Vagina (tissue), 2 donors: ENCODE data around the gene DAB1. TPM values are rescaled to one million over a fixed set of nuclear protein-coding genes. Genes with fewer than 3 reads are reported as not detected.

ENCODE experiments used
- DNase-seq, 2 donors: peaks; one replicate each; pipeline ENCODE4 v3.0.0-alpha.2; 2017; ENCODE audit errors: extremely low spot score in 2 of 2
- H3K27ac ChIP-seq: fragments of 200-600 bp; sonication (generic); one replicate; pipeline ENCODE4 v1.5.1; 2019
- H3K27me3 ChIP-seq: fragments of 200-600 bp; sonication (generic); one replicate; pipeline ENCODE4 v1.5.1; 2019
- H3K36me3 ChIP-seq, 2 donors: fragments of 200-600 bp; sonication (generic); one replicate each; pipeline ENCODE4 v1.5.1; 2017 to 2019
- H3K4me1 ChIP-seq: fragments of 200-600 bp; sonication (generic); one replicate; pipeline ENCODE4 v1.5.1; 2019
- H3K4me3 ChIP-seq, 2 donors: fragments of 200-600 bp; sonication (generic); 1 replicate in 1 of 2; 2 replicates in 1 of 2; pipeline ENCODE4 v1.5.1; 2016 to 2019
- H3K9me3 ChIP-seq: fragments of 200-600 bp; sonication (generic); one replicate; pipeline ENCODE4 v1.5.1; 2019
- CTCF ChIP-seq, 3 experiments: fragments of 450-650 bp in 2 of 3; fragments of 200-600 bp in 1 of 3; sonication (generic) in 1 of 3; IDR thresholded peaks; one replicate each; pipeline ENCODE4 v1.5.1; 2017 to 2019; ENCODE audit warnings: antibody characterized with exemption in 3 of 3, mild to moderate bottlenecking in 2 of 3, moderate library complexity in 2 of 3
- POLR2A ChIP-seq, 2 donors: fragments of 450-650 bp; IDR thresholded peaks; one replicate each; pipeline ENCODE4 v1.6.1; 2017; ENCODE audit warnings: antibody characterized with exemption in 2 of 2, mild to moderate bottlenecking in 2 of 2, moderate library complexity in 2 of 2
- POLR2AphosphoS5 ChIP-seq, 2 donors: sonication (generic); formaldehyde crosslinking; IDR thresholded peaks; one replicate each; pipeline ENCODE4 v1.9.0; 2017; ENCODE audit warnings: antibody characterized with exemption in 2 of 2, mild to moderate bottlenecking in 2 of 2, low read depth in 1 of 2; ENCODE audit not compliant: insufficient read depth in 1 of 2
- intact Hi-C: fragments of 100-400 bp; cut with DNase I; formaldehyde crosslinking; loops from one replicate; pipeline ENCODE4 v1.15.1; 2023
- total RNA-seq: library from RNA; depleted of rRNA; stranded (reverse); fragments of >200 nt; gene quantifications from one replicate; pipeline ENCODE4 v1.2.3, GENCODE V29; 2016

Gene DAB1
- total RNA-seq, 1 donor from 2014 or later: 0.25 TPM

- Histone ChIP-seq H3K4me1 (peaks cover under 1% of the 10 kb centered on the region), H3K9me3 (no peaks in the 10 kb centered on the region), H3K36me3 (no peaks in the 10 kb centered on the region), H3K27me3 (no peaks in the 10 kb centered on the region), H3K4me3 (no peak overlapping the region), H3K27ac (no peak overlapping the region)
- intact Hi-C loops: no loop called here
- TF ChIP-seq POLR2AphosphoS5 (IDR thresholded peaks at IDR 0.05; ENCODE audit: insufficient read depth in 1 of 2, low read depth in 1 of 2) (no peak), CTCF (IDR thresholded peaks at IDR 0.05) (no peak), POLR2A (IDR thresholded peaks at IDR 0.05) (no peak)
- DNase-seq: no peak
Observed at GRCh38 chr1:57124170-57124569, 299.7 kb downstream of the DAB1 start.

- H3K36me3 ChIP-seq: no peaks in the 10 kb centered on the region
- TF ChIP-seq CTCF (IDR thresholded peaks at IDR 0.05) (no peak), POLR2AphosphoS5 (IDR thresholded peaks at IDR 0.05; ENCODE audit: insufficient read depth in 1 of 2, low read depth in 1 of 2) (no peak), POLR2A (IDR thresholded peaks at IDR 0.05) (no peak)
- no peaks in the 10 kb centered on the region for H3K9me3 ChIP-seq
- intact Hi-C loops: no loop called here
- no peaks in the 10 kb centered on the region for H3K27me3 ChIP-seq
- no peak overlapping the region for H3K4me3 ChIP-seq
- peaks cover 4% of the 10 kb centered on the region for H3K4me1 ChIP-seq
- H3K27ac ChIP-seq: no peak overlapping the region
- no peak for DNase-seq
Observed at GRCh38 chr1:57122031-57122430, 301.8 kb downstream of the DAB1 start.

DNA sequence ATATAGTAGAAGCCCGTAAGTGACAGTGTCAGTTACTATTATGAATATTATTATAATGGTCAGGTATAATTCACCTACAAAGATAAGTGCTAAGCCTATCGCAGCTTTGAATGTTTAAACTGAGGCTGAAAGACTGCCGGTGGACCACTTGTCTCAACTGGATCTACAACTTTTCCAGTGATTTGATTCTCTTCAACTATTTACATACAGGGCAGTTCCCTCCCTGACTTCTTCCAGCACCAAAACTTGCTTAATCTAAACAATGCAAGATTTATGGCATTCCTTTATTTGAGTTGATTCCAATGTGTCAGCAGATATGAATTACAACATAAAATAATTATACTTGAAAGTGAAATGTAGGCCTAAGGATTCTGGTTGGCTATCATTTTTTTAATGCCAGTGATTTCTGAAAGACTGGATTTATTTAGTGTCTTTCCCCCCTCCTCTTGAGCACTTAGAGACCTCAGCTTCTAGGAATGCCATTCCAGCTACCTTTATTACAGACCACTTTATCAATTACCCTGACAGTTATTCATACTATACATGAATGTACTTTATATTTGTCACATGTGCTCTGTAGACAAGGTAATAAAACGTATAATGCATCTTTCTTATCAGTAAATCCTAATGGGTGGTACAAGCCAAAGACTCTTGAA lies 304.8 kb downstream of the DAB1 start:
- DNase-seq: no peak
- intact Hi-C loops: no loop called here
- Histone ChIP-seq H3K27ac (no peak overlapping the region), H3K4me3 (no peak overlapping the region), H3K27me3 (no peaks in the 10 kb centered on the region), H3K36me3 (no peaks in the 10 kb centered on the region), H3K9me3 (no peaks in the 10 kb centered on the region), H3K4me1 (peaks cover 4% of the 10 kb centered on the region)
- TF ChIP-seq CTCF (IDR thresholded peaks at IDR 0.05): no peak
- TF ChIP-seq POLR2A (IDR thresholded peaks at IDR 0.05): no peak
- TF ChIP-seq POLR2AphosphoS5 (IDR thresholded peaks at IDR 0.05; ENCODE audit: insufficient read depth in 1 of 2, low read depth in 1 of 2): no peak

DNA sequence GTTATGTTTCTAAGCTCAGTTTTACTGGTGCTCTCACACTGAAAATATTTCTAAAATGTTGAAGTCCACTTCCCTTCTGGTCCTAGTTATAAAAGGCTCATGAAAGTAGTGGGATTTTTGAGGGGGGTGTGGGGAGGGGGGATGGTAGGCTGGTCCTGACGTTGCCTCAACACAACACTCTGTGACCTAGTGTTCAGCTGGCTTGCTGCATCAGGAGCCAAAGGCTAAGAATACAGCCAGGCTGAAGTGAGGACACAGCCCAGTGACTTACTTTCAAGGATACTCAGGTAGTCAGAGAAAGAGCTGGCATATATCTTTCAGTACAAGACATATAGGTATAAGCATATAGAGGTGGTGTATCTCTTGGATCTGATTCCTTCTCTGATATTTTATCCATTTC lies 306.1 kb downstream of the DAB1 start:
- no peak for DNase-seq
- Histone ChIP-seq H3K27me3 (no peaks in the 10 kb centered on the region), H3K4me3 (no peak overlapping the region), H3K27ac (no peak overlapping the region), H3K9me3 (no peaks in the 10 kb centered on the region), H3K4me1 (peaks cover 4% of the 10 kb centered on the region), H3K36me3 (no peaks in the 10 kb centered on the region)
- intact Hi-C loops: no loop called here
- TF ChIP-seq CTCF (IDR thresholded peaks at IDR 0.05): no peak
- no peak for TF ChIP-seq POLR2AphosphoS5 (IDR thresholded peaks at IDR 0.05; ENCODE audit: insufficient read depth in 1 of 2, low read depth in 1 of 2)
- no peak for TF ChIP-seq POLR2A (IDR thresholded peaks at IDR 0.05)

DNA sequence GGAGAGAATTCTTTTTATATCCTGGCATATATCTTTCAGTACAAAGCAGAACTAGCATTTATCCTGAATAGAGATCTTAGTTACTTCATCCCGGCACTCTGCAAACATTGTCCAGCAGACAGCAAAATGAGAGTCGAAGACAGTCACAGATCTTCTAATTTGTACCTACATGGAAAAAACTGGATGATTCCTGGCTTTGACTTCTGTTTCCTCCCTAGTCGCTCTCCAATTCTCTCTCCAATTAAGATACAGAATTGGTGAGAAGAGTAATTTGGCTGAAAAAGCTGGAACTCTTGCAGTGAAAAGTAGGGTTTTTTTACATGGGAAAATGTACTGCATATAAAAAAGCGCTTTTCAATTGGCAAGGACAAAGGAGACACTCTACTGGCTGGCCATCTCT lies 307.0 kb downstream of the DAB1 start:
- no peak for DNase-seq
- intact Hi-C loops: no loop called here
- no peak for TF ChIP-seq POLR2A (IDR thresholded peaks at IDR 0.05)
- TF ChIP-seq POLR2AphosphoS5 (IDR thresholded peaks at IDR 0.05; ENCODE audit: insufficient read depth in 1 of 2, low read depth in 1 of 2): no peak
- TF ChIP-seq CTCF (IDR thresholded peaks at IDR 0.05): no peak

More for the DNA sequence above, 307.0 kb downstream of the DAB1 start:
- no peak overlapping the region for H3K27ac ChIP-seq
- no peaks in the 10 kb centered on the region for H3K27me3 ChIP-seq
- no peaks in the 10 kb centered on the region for H3K9me3 ChIP-seq
- H3K36me3 ChIP-seq: no peaks in the 10 kb centered on the region
- H3K4me1 ChIP-seq: peaks cover 4% of the 10 kb centered on the region
- H3K4me3 ChIP-seq: no peak overlapping the region
